Spleen (tissue), 11 donors: ENCODE measurements around the gene PAQR4. TPM values are rescaled to one million over a fixed set of nuclear protein-coding genes. Genes with fewer than 3 reads are reported as not detected.

Experiments
- DNase-seq: peaks from one replicate; pipeline ENCODE4 v3.0.0-alpha.2; 2020
- H3K27ac ChIP-seq, 8 donors: fragments of 200-600 bp; sonication (generic) in 7 of 8; 1 replicate in 4 of 8; 2 replicates in 4 of 8; pipeline versions ENCODE4 v1.5.0 to v1.8.0; 2016 to 2021; ENCODE audit warnings: inconsistent platforms in 4 of 8, mild to moderate bottlenecking in 4 of 8, moderate library complexity in 1 of 8
- H3K27me3 ChIP-seq, 7 donors: fragments of 200-600 bp; sonication (generic) in 6 of 7; replicated peaks in 1 of 7; 1 replicate in 4 of 7; 2 replicates in 3 of 7; pipeline versions ENCODE4 v1.5.0 to v1.8.0; 2016 to 2021; ENCODE audit warnings: inconsistent platforms in 3 of 7, mild to moderate bottlenecking in 1 of 7
- H3K36me3 ChIP-seq, 6 donors: fragments of 200-600 bp; sonication (generic) in 5 of 6; 1 replicate in 4 of 6; 2 replicates in 2 of 6; pipeline versions ENCODE4 v1.5.0 to v1.8.0; 2016 to 2021; ENCODE audit warnings: inconsistent platforms in 2 of 6
- H3K4me1 ChIP-seq, 6 donors: fragments of 200-600 bp; sonication (generic) in 5 of 6; 1 replicate in 3 of 6; 2 replicates in 3 of 6; pipeline versions ENCODE4 v1.5.0 to v1.8.0; 2016 to 2021; ENCODE audit warnings: inconsistent platforms in 3 of 6
- H3K4me3 ChIP-seq, 8 donors: fragments of 200-600 bp; sonication (generic) in 7 of 8; 1 replicate in 4 of 8; 2 replicates in 4 of 8; pipeline versions ENCODE4 v1.5.0 to v1.8.0; 2016 to 2021; ENCODE audit warnings: inconsistent platforms in 4 of 8, mild to moderate bottlenecking in 4 of 8, moderate library complexity in 2 of 8
- H3K9me3 ChIP-seq, 8 donors: fragments of 200-600 bp; sonication (generic) in 7 of 8; 1 replicate in 4 of 8; 2 replicates in 4 of 8; pipeline versions ENCODE4 v1.5.0 to v1.8.0; 2016 to 2021; ENCODE audit warnings: inconsistent platforms in 4 of 8
- POLR2A ChIP-seq, 3 donors: fragments of 450-650 bp; IDR thresholded peaks; one replicate each; pipeline ENCODE4 v1.5.1; 2017; ENCODE audit warnings: antibody characterized with exemption in 3 of 3, mild to moderate bottlenecking in 1 of 3
- POLR2AphosphoS5 ChIP-seq, 3 donors: sonication (generic); formaldehyde crosslinking; IDR thresholded peaks; one replicate each; pipeline ENCODE4 v1.5.1; 2017; ENCODE audit warnings: antibody characterized with exemption in 3 of 3
- WGBS, 5 donors: extraction: QIAGEN DNeasy Blood & Tissue Kit in 3 of 5; methylation state at CpG; one replicate each; pipeline versions ENCODE4 v1.1.5 to v1.1.7; 2013 to 2018; 5-methylcytosine and 5-hydroxymethylcytosine counted together
- intact Hi-C: fragments of 100-400 bp; cut with DNase I; formaldehyde crosslinking; loops from one replicate; pipeline ENCODE4 v1.15.0; 2023; ENCODE audit warnings: low total_unique reads
- polyA plus RNA-seq, 3 donors: library from polyadenylated mRNA; stranded (reverse); fragments of 200-250 nt; gene quantifications; one replicate each; pipeline ENCODE4 v1.2.1, GENCODE V29; 2013
- total RNA-seq, 7 donors: library from RNA; depleted of rRNA in 3 of 7; stranded (reverse); fragments of >200 nt in 3 of 7; fragmentation: NEBNext Ultra II Directional in 4 of 7; extraction: Animal tissue kit (Norgen Biotek cat#: 25700) in 4 of 7; gene quantifications; one replicate each; pipeline versions ENCODE4 v1.1.0 to v1.2.1, GENCODE V29; 2016 to 2021
- TF ChIP-seq, protein P1 (sequence below), 11 experiments: fragments of 200-600 bp in 7 of 11; fragments of 450-650 bp in 4 of 11; sonication (generic) in 4 of 11; IDR thresholded peaks in 8 of 11; conservative IDR thresholded peaks in 3 of 11; 1 replicate in 7 of 11; 2 replicates in 4 of 11; pipeline versions ENCODE4 v1.4.0 to v1.8.0; 2016 to 2021; ENCODE audit warnings: antibody characterized with exemption in 11 of 11, inconsistent platforms in 4 of 11, mild to moderate bottlenecking in 1 of 11
- donor health status: healthy with polysubstance abuse.
- donor health status: DM: no; HTN: no; CAD: no; lungs with moderate emphysema.
- donor health status: DM: no; HTN: no; CAD: no.
- donor health status: Bipolar disorder and iron deficiency.
- donor health status: healthy.
- donor health status: DM: no; HTN: no; CAD: no.
- donor health status: DM: yes; HTN: yes; CAD: no.

The PAQR4 gene
- total and polyA plus RNA-seq, 10 donors, result 2.1 to 9.0 (median 6.3) TPM

DNA sequence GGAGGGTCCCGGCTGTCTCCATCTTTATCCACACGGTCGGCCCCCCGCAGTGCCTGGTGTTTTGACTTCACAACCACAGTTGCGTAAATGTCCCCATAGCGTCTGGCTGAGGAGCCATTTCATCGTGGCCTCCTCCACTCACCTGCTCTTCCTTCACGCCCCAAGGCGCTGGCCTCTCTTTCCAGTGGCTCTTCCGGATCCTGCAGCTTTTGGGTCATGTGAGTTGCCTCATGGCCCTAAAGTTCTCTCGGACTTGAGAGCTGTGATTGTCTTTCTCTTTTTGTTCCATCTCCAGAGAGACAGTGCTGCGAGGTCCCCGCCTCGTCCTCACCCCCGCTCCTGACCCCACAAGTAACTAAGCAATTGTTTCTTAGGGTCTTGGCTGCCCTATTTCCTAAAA, 34.7 kb upstream of the PAQR4 start:
- WGBS, 5 donors, result 81 to 93% (median 84%) methylated on average over 15 of the region's 15 CpGs
- Histone ChIP-seq H3K4me1 (no peaks in the 10 kb centered on the region), H3K27me3 (no peaks in the 10 kb centered on the region), H3K9me3 (no peaks in the 10 kb centered on the region), H3K27ac (no peak overlapping the region), H3K4me3 (no peak overlapping the region), H3K36me3 (peaks cover 6 to 97% (median 76%) of the 10 kb centered on the region in 6 donors)
- TF ChIP-seq POLR2A (IDR thresholded peaks at IDR 0.05), result no peak
- TF ChIP-seq, protein P1, sequence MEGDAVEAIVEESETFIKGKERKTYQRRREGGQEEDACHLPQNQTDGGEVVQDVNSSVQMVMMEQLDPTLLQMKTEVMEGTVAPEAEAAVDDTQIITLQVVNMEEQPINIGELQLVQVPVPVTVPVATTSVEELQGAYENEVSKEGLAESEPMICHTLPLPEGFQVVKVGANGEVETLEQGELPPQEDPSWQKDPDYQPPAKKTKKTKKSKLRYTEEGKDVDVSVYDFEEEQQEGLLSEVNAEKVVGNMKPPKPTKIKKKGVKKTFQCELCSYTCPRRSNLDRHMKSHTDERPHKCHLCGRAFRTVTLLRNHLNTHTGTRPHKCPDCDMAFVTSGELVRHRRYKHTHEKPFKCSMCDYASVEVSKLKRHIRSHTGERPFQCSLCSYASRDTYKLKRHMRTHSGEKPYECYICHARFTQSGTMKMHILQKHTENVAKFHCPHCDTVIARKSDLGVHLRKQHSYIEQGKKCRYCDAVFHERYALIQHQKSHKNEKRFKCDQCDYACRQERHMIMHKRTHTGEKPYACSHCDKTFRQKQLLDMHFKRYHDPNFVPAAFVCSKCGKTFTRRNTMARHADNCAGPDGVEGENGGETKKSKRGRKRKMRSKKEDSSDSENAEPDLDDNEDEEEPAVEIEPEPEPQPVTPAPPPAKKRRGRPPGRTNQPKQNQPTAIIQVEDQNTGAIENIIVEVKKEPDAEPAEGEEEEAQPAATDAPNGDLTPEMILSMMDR (IDR thresholded peaks at IDR 0.05 in 8 of 11, conservative IDR thresholded peaks at IDR 0.05 in 3 of 11), result no peak
- TF ChIP-seq POLR2AphosphoS5 (IDR thresholded peaks at IDR 0.05), result no peak
- intact Hi-C loops, result no loop called here
- no peak for DNase-seq

DNA sequence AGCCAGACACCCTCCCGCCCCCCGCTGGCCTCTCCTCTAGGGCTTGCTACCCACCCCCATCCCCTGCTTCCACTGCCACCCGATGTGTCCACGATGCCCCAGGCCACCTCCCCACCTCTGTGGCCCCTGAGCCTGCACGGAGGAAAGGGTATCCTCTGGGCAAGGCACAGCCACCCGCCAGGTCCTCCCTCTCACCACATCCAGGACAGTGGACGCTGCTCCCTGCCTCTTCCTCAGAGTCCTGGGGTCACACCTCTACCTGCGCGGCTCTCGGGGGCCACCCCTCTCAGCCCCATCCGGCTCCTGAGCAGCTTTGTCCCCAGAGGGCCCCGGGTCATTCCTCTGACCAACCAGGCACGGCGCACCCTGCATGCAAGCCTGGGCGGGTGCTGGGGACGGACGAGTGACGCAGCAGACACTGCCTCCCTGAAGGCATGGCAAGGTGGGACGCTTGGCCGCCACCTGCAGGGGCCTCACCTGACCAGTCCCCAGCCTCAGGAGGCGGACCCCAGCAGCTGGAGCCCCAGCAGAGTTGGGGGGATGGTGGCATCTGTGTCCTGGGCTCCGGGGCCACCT, 32.6 kb upstream of the PAQR4 start:
- intact Hi-C loops, result no loop called here
- Histone ChIP-seq H3K27me3 (no peaks in the 10 kb centered on the region), H3K4me1 (no peaks in the 10 kb centered on the region), H3K27ac (no peak overlapping the region), H3K9me3 (no peaks in the 10 kb centered on the region), H3K36me3 (peaks cover 5 to 97% (median 79%) of the 10 kb centered on the region in 6 donors), H3K4me3 (no peak overlapping the region)
- TF ChIP-seq POLR2A (IDR thresholded peaks at IDR 0.05), result no peak
- WGBS, 5 donors, result 88 to 96% (median 91%) methylated on average over 16 to 22 of the region's 22 CpGs
- DNase-seq, result no peak

- WGBS, 5 donors, result 59 to 97% (median 85%) methylated on average over 5 to 24 of the region's 24 CpGs
- DNase-seq, result no peak
- H3K36me3 ChIP-seq, result peaks cover 5 to 100% (median 81%) of the 10 kb centered on the region in 6 donors
- no peak overlapping the region for H3K4me3 ChIP-seq
- TF ChIP-seq POLR2AphosphoS5 (IDR thresholded peaks at IDR 0.05) (no peak), POLR2A (IDR thresholded peaks at IDR 0.05) (no peak)
- TF ChIP-seq, protein P1 (IDR thresholded peaks at IDR 0.05 in 8 of 11, conservative IDR thresholded peaks at IDR 0.05 in 3 of 11), result no peak
- H3K27ac ChIP-seq, result no peak overlapping the region
- intact Hi-C loops, result no loop called here
- no peaks in the 10 kb centered on the region for H3K4me1 ChIP-seq
- no peaks in the 10 kb centered on the region for H3K27me3 ChIP-seq
- no peaks in the 10 kb centered on the region for H3K9me3 ChIP-seq
Measured at GRCh38 chr16:2937170-2937569, 32.0 kb upstream of the PAQR4 start.

DNA sequence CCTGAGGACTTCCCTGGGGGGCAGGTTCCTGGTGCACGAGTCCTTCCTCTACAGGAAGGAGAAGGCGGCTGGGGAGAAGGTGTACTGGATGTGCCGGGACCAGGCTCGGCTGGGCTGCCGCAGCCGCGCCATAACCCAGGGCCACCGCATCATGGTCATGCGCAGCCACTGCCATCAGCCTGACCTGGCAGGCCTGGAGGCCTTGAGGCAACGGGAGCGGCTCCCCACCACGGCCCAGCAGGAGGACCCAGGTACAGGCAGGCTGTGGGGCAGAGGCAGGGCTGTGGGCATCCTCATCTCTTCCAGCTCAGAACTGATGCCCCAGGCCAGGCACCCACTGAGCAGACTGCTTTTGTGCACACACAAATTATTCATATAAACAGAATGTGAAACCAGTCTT, 30.9 kb upstream of the PAQR4 start:
- intact Hi-C loops, result no loop called here

More for the DNA sequence above, 30.9 kb upstream of the PAQR4 start:
- 86 to 96% (median 94%) methylated on average over 3 to 12 of the region's 12 CpGs for WGBS, 5 donors
- Histone ChIP-seq H3K27ac (no peak overlapping the region), H3K9me3 (no peaks in the 10 kb centered on the region), H3K4me1 (no peaks in the 10 kb centered on the region), H3K36me3 (peaks cover 5 to 100% (median 82%) of the 10 kb centered on the region in 6 donors), H3K4me3 (no peak overlapping the region), H3K27me3 (no peaks in the 10 kb centered on the region)
- no peak for DNase-seq
- TF ChIP-seq POLR2AphosphoS5 (IDR thresholded peaks at IDR 0.05) (no peak), POLR2A (IDR thresholded peaks at IDR 0.05) (no peak)
- TF ChIP-seq, protein P1 (IDR thresholded peaks at IDR 0.05 in 8 of 11, conservative IDR thresholded peaks at IDR 0.05 in 3 of 11), result no peak
